GM18511 (cell line): ENCODE results near the gene RYR2.
"Not testable (repeated sequence)": the region's sequence is repeated elsewhere in the genome, so short reads cannot be mapped to it uniquely, and the experiment has no call there.

ENCODE experiments used
- ATAC-seq: cut with Tn5 transposase; IDR thresholded peaks from one replicate; pipeline ENCODE4 v1.9.1; 2021; ENCODE audit warnings: mild to moderate bottlenecking, moderate library complexity; ENCODE audit not compliant: unreplicated experiment

RYR2 gene

DNA sequence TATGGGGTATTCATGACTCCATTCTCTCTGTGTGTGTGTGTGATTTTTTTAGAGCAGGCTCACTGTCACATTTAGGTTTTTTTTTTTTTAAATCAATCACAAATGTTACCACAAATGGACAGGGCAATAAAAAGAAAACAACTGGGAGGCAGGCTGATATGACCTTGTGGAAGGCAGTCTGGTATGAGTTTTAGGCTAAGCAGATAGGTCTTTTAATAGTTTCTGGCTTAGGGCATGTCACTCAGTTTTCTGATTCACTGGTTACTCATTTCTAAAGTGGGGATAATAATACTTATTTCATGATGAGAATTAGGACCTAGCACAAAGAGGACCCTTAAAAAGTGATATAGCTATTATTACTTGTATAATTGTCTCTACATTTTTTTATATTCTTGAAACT lies 278.9 kb downstream of the RYR2 start:
- no peak for ATAC-seq

GRCh38 chr1:237324226-237324625 lies 282.2 kb downstream of the RYR2 start:
- no peak for ATAC-seq

DNA sequence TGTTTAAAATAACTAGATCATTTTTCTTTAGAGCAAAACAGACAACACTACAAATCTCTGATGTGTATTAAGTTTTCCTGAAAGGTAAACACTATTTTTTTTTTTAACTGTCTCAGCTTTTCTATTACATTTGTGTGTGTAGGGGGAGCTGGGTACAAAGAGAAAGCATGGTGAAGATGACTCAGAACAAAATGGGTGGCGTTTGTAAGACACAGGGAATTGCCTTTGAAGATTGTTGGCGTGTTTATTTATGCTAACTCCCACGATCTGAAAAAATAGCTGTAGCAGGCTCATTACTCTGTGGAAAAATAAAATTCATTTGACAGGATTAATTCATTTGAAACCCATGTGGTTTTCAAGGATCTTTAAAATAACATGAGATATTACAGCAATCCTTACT lies 285.1 kb downstream of the RYR2 start:
- ATAC-seq: no peak

- no peak for ATAC-seq
Observed at GRCh38 chr1:237340892-237341291, 298.9 kb downstream of the RYR2 start.

DNA sequence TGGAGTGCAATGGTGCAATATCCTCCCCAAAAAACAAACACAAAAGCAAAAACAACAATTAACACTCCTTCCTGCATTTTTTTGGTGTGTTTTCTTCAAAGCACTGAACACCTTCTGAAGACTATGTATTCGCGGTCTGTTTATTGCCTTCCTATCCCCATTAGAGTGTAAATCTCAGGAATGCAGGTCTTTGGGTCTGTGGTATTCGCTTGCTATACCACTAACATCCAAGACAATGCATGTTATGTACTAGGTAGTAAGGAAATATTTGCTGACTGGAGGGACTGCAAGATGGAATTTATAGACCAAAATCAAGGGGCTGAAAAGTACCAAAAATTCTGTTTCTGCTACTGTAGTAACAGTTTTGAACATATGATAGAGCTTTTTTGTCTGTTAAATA lies 299.4 kb downstream of the RYR2 start:
- no peak for ATAC-seq

GRCh38 chr1:237342730-237343129 lies 300.7 kb downstream of the RYR2 start:
- no peak for ATAC-seq

DNA sequence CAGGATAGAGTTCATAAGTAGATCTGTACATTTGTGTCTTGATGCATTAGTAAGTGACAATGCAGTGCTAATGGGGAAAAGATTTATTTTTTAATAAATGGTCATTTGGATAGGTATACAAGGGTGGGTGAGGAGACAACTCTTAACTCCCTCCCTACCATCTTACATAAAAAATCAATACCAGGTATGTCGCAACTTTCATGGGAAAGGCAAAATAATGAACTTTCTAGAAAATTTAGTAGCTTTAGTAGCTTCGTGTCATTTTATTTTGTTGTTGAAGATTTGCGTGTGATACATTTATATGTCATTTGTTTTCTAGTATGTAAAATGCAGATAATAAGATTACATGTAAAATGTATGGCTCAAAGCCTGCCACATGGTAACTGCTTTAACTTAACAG lies 310.8 kb downstream of the RYR2 start:
- no peak for ATAC-seq

- ATAC-seq: no peak
Observed at GRCh38 chr1:237353918-237354317, 311.9 kb downstream of the RYR2 start.

- ATAC-seq: no peak
Observed at GRCh38 chr1:237355022-237355421, 313.0 kb downstream of the RYR2 start.

GRCh38 chr1:237358555-237358954 lies 316.6 kb downstream of the RYR2 start:
- ATAC-seq: no peak

- no peak for ATAC-seq
Observed at GRCh38 chr1:237367758-237368157, 325.8 kb downstream of the RYR2 start.

DNA sequence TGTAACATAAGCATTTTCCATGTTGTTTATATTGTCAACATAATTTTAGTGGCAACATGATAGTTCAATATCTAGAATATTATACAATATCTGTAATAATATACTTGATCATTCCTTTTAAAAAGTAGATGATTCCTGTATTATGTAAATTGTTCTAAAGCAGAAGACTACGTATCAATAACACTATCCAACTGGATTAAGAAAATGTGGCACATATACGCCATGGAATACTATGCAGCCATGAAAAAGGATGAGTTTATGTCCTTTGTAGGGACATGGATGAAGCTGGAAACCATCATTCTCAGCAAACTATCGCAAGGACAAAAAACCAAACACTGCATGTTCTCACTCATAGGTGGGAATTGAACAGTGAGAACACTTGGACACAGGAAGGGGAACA lies 329.5 kb downstream of the RYR2 start:
- not testable (repeated sequence) for ATAC-seq

GRCh38 chr1:237383791-237384190 lies 341.8 kb downstream of the RYR2 start:
- no peak for ATAC-seq

GRCh38 chr1:237384213-237384612 lies 342.2 kb downstream of the RYR2 start:
- no peak for ATAC-seq

- ATAC-seq: peak; percentile 53
Observed at GRCh38 chr1:237386362-237387143, 344.6 kb downstream of the RYR2 start.

GRCh38 chr1:237387144-237387505 lies 345.1 kb downstream of the RYR2 start:
- ATAC-seq: no peak

DNA sequence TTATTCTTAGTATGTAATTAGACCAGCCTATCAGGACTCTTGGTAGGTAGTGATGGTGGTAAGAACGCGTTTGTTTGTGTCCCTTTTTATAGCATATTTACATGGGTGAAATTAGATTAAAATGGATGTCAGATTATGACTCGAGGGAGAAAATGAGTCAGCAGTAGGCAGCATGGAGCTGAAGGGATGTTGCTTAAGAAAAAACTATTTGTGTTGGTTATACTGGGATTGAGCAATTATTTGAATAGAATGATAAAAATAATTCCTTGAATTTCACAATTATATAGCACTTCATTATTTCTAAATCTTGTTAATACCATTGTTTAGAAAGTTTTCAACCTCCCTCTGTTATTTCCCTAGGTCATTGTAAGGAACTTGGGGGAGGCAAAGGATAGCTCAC lies 348.8 kb downstream of the RYR2 start:
- ATAC-seq: no peak

GRCh38 chr1:237393632-237394031 lies 351.6 kb downstream of the RYR2 start:
- no peak for ATAC-seq

DNA sequence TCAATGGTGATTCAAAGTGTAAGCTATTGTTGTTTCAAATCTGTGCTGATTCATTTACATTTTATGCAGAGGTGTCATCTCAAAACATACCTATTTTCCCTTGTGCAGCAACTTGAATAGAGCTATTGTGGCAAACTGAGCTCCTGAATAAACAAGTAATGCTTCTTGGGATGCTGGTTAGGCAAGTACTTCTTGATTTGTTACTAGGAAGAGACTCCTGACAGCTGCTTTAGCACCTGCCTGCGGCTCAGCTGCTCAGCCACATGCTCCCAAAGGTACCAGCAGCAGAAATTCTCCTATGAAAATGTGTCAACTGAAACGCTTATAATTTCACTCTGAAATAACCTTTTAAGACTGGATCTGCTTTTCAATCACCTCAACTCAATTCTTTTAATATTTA lies 352.3 kb downstream of the RYR2 start:
- ATAC-seq: no peak

GRCh38 chr1:237396426-237396825 lies 354.4 kb downstream of the RYR2 start:
- ATAC-seq: no peak

- no peak for ATAC-seq
Observed at GRCh38 chr1:237398751-237399150, 356.8 kb downstream of the RYR2 start.

DNA sequence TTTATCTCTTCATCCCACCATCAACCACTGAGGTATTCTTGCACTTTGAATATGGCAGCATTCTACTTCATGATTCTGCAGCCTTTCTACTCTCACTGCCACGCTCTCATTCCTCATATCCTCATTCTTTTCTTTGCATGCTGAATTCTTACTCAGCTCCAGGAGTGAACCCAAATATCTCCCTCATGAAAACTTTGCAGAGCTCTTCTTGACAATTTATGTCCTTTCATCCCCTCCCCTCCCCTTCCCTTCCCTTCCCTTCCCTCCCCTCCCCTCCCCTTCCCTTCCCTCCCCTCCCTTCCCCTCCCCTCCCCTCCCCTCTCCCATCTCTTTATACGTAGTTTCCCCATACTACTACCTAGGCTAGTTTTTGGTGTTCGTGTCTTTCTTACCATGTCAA lies 363.9 kb downstream of the RYR2 start:
- ATAC-seq: no peak

- peak; percentile 78 for ATAC-seq
Observed at GRCh38 chr1:237411621-237412020, 369.6 kb downstream of the RYR2 start.
